Neural progenitor cell (in vitro differentiated cells): Measurements from ENCODE around the gene LMAN1L.

Experiments
- EZH2 ChIP-seq: fragments of 200-600 bp; sonication (generic); IDR thresholded peaks from 2 replicates; pipeline ENCODE4 v1.6.1; 2017; ENCODE audit warnings: antibody characterized with exemption, mild to moderate bottlenecking, moderate library complexity
- TF ChIP-seq, protein P1 (sequence below): fragments of 200-600 bp; sonication (generic); IDR thresholded peaks from 2 replicates; pipeline ENCODE4 v1.5.1; 2017; ENCODE audit warnings: antibody characterized with exemption, mild to moderate bottlenecking

- TF ChIP-seq EZH2: no peak
- TF ChIP-seq, protein P1, sequence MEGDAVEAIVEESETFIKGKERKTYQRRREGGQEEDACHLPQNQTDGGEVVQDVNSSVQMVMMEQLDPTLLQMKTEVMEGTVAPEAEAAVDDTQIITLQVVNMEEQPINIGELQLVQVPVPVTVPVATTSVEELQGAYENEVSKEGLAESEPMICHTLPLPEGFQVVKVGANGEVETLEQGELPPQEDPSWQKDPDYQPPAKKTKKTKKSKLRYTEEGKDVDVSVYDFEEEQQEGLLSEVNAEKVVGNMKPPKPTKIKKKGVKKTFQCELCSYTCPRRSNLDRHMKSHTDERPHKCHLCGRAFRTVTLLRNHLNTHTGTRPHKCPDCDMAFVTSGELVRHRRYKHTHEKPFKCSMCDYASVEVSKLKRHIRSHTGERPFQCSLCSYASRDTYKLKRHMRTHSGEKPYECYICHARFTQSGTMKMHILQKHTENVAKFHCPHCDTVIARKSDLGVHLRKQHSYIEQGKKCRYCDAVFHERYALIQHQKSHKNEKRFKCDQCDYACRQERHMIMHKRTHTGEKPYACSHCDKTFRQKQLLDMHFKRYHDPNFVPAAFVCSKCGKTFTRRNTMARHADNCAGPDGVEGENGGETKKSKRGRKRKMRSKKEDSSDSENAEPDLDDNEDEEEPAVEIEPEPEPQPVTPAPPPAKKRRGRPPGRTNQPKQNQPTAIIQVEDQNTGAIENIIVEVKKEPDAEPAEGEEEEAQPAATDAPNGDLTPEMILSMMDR: no peak
Measured at GRCh38 chr15:74850393-74850792, 37.8 kb downstream of the LMAN1L start.
